Osteocyte (in vitro differentiated cells): Measurements from ENCODE around the gene SCMH1. TPM values are rescaled to one million over a fixed set of nuclear protein-coding genes. Genes with fewer than 3 reads are reported as not detected.
"Not testable (repeated sequence)": the region's sequence is repeated elsewhere in the genome, so short reads cannot be mapped to it uniquely, and the experiment has no call there.

Source experiments
- DNase-seq: peaks from one replicate; pipeline ENCODE4 v3.0.0; 2021; ENCODE audit warnings: mixed read lengths; ENCODE audit not compliant: unreplicated experiment; ENCODE audit errors: extremely low spot score
- H3K27ac Mint-ChIP-seq: one replicate; pipeline ENCODE4 v1.8.0; 2021; ENCODE audit warnings: mild to moderate bottlenecking, mixed read lengths; ENCODE audit not compliant: unreplicated experiment
- H3K27me3 Mint-ChIP-seq: one replicate; pipeline ENCODE4 v1.8.0; 2021; ENCODE audit warnings: mixed read lengths; ENCODE audit not compliant: unreplicated experiment
- H3K36me3 Mint-ChIP-seq: one replicate; pipeline ENCODE4 v1.8.0; 2021; ENCODE audit warnings: mixed read lengths; ENCODE audit not compliant: unreplicated experiment
- H3K4me1 Mint-ChIP-seq: one replicate; pipeline ENCODE4 v1.8.0; 2021; ENCODE audit warnings: mixed read lengths; ENCODE audit not compliant: unreplicated experiment
- H3K4me3 Mint-ChIP-seq: one replicate; pipeline ENCODE4 v1.8.0; 2021; ENCODE audit warnings: mild to moderate bottlenecking, moderate library complexity, mixed read lengths; ENCODE audit not compliant: unreplicated experiment
- H3K9me3 Mint-ChIP-seq: one replicate; pipeline ENCODE4 v1.8.0; 2021; ENCODE audit warnings: mixed read lengths; ENCODE audit not compliant: unreplicated experiment
- total RNA-seq: library from RNA; stranded (reverse); gene quantifications from 2 replicates; pipeline ENCODE4 v1.2.1, GENCODE V29; 2021
- TF ChIP-seq, protein P1 (sequence below): fragments of 200-600 bp; sonication (generic); IDR thresholded peaks from 2 replicates; pipeline ENCODE4 v1.5.0; 2021; ENCODE audit warnings: antibody characterized with exemption, mild to moderate bottlenecking, moderate library complexity

Gene SCMH1
- total RNA-seq, 1 donor from 2014 or later, result 37.5 TPM

DNA sequence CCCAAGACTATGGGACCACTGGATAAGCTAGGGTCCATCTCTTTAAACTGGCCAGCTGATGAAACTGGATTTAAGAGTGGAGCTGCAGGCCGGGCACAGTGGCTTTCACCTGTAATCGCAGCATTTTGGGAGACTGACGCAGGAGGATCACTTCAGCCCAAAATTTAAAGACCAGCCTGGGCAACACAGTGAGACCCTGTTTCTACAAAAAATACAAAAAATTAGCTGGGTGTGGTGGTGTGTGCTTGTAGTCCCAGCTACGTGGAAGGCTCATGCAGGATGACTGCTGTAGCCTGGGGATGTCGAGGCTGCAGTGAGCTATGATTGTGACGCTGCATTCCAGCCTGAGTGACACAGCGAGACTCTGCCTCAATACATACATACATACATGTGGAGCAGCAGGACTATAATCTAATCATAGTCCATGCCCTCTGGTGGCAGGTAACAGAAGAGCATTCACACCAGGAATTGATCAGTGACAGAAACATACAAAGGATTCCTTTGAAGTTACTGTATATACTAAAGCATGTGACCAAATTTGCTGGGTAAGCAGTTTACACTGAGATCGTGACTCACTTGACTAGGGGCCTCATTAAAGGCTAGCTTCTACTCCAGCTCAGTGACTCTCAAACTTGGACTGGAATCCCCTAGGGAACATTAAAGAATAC is 119.1 kb downstream of the SCMH1 start:
- TF ChIP-seq, protein P1, sequence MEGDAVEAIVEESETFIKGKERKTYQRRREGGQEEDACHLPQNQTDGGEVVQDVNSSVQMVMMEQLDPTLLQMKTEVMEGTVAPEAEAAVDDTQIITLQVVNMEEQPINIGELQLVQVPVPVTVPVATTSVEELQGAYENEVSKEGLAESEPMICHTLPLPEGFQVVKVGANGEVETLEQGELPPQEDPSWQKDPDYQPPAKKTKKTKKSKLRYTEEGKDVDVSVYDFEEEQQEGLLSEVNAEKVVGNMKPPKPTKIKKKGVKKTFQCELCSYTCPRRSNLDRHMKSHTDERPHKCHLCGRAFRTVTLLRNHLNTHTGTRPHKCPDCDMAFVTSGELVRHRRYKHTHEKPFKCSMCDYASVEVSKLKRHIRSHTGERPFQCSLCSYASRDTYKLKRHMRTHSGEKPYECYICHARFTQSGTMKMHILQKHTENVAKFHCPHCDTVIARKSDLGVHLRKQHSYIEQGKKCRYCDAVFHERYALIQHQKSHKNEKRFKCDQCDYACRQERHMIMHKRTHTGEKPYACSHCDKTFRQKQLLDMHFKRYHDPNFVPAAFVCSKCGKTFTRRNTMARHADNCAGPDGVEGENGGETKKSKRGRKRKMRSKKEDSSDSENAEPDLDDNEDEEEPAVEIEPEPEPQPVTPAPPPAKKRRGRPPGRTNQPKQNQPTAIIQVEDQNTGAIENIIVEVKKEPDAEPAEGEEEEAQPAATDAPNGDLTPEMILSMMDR, result peak; percentile 63
- DNase-seq, result no peak
- peaks cover 9% of the 10 kb centered on the region for H3K4me1 Mint-ChIP-seq
- H3K36me3 Mint-ChIP-seq, result peaks cover 7% of the 10 kb centered on the region
- H3K27me3 Mint-ChIP-seq, result no peaks in the 10 kb centered on the region
- no peak overlapping the region for H3K4me3 Mint-ChIP-seq
- H3K27ac Mint-ChIP-seq, result peak overlapping the region; percentile 16
- H3K9me3 Mint-ChIP-seq, result no peaks in the 10 kb centered on the region

DNA sequence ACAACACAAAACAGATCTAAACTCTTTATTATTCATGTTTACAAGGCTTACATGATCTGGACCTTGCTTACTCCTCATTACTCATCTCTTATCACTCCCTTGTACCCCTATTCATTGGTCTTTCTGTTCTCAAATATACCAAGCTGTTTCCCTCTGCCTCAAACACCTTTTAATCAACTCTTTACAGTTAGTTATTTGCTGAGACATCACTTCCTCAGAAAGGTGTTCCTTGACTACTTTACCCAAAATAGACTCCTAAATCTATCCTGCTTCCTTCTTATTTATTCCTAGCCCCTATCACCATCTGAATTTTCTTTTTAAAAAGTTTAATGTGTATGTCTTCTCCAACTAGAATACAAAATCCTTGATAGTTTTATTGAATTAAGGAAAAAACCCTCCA is 120.0 kb downstream of the SCMH1 start:
- no peak for DNase-seq
- peaks cover 5% of the 10 kb centered on the region for H3K9me3 Mint-ChIP-seq
- H3K4me3 Mint-ChIP-seq, result no peak overlapping the region
- H3K27ac Mint-ChIP-seq, result no peak overlapping the region
- no peaks in the 10 kb centered on the region for H3K27me3 Mint-ChIP-seq
- TF ChIP-seq, protein P1, result no peak
- H3K4me1 Mint-ChIP-seq, result peaks cover 9% of the 10 kb centered on the region
- peaks cover 12% of the 10 kb centered on the region for H3K36me3 Mint-ChIP-seq

GRCh38 chr1:41118645-41119044 is 123.5 kb downstream of the SCMH1 start:
- H3K27me3 Mint-ChIP-seq, result no peaks in the 10 kb centered on the region
- DNase-seq, result no peak
- H3K9me3 Mint-ChIP-seq, result peaks cover 5% of the 10 kb centered on the region
- H3K4me1 Mint-ChIP-seq, result peaks cover 8% of the 10 kb centered on the region
- TF ChIP-seq, protein P1, result no peak
- no peak overlapping the region for H3K4me3 Mint-ChIP-seq
- H3K36me3 Mint-ChIP-seq, result peaks cover 25% of the 10 kb centered on the region
- H3K27ac Mint-ChIP-seq, result no peak overlapping the region

- peaks cover 27% of the 10 kb centered on the region for H3K36me3 Mint-ChIP-seq
- H3K4me1 Mint-ChIP-seq, H3K27ac Mint-ChIP-seq, DNase-seq, H3K4me3 Mint-ChIP-seq, H3K27me3 Mint-ChIP-seq, H3K9me3 Mint-ChIP-seq: not testable (repeated sequence)
Measured at GRCh38 chr1:41117241-41117640, 124.9 kb downstream of the SCMH1 start.

GRCh38 chr1:41110736-41111135 is 131.4 kb downstream of the SCMH1 start:
- peaks cover 25% of the 10 kb centered on the region for H3K4me1 Mint-ChIP-seq
- no peak overlapping the region for H3K27ac Mint-ChIP-seq
- no peaks in the 10 kb centered on the region for H3K27me3 Mint-ChIP-seq
- TF ChIP-seq, protein P1, result no peak
- H3K9me3 Mint-ChIP-seq, result no peaks in the 10 kb centered on the region
- no peak overlapping the region for H3K4me3 Mint-ChIP-seq
- no peak for DNase-seq
- H3K36me3 Mint-ChIP-seq, result peaks cover 22% of the 10 kb centered on the region
